K562 (cell line): ENCODE results near the gene ATRAID.
A peak's percentile ranks its signal among the peaks of the same experiment; 100 is the strongest.

ENCODE experiments used
- BRCA1 ChIP-seq, 2 experiments: fragments of 450-650 bp in 1 of 2; sonication (generic) in 1 of 2; formaldehyde crosslinking in 1 of 2; IDR thresholded peaks; 2 replicates each; pipeline versions ENCODE4 v1.5.0 to v1.6.1; 2017 to 2020; ENCODE audit warnings: mild to moderate bottlenecking in 1 of 2, missing genetic modification reagents in 1 of 2
- CHD4 ChIP-seq: fragments of 200-600 bp; sonication (generic); IDR thresholded peaks from 3 replicates; pipeline ENCODE4 v1.6.1; 2012; ENCODE audit warnings: low read depth, mild to moderate bottlenecking, mixed read lengths, low read length, inconsistent platforms; ENCODE audit not compliant: insufficient read depth, insufficient replicate concordance, poor library complexity, severe bottlenecking
- HDAC6 ChIP-seq: IDR thresholded peaks from 2 replicates; pipeline ENCODE4 v1.6.1; 2012; ENCODE audit warnings: low read depth, mild to moderate bottlenecking, control low read depth, inconsistent platforms, low read length, moderate library complexity
- HMG20B ChIP-seq: fragments of 250-450 bp; sonication (Bioruptor Pico); IDR thresholded peaks from 2 replicates; pipeline ENCODE4 v1.5.0; 2021; ENCODE audit warnings: mild to moderate bottlenecking
- PHF8 ChIP-seq: fragments of 200-600 bp; sonication (generic); IDR thresholded peaks from 2 replicates; pipeline ENCODE4 v1.6.1; 2012; ENCODE audit warnings: mixed run types, mild to moderate bottlenecking, inconsistent platforms, low read length, moderate library complexity, borderline replicate concordance
- POLR2A ChIP-seq: fragments of 450-650 bp; conservative IDR thresholded peaks from 2 replicates; pipeline ENCODE4 v1.6.1; 2016
- REST ChIP-seq, 2 experiments: fragments of 450-650 bp; formaldehyde crosslinking in 1 of 2; IDR thresholded peaks; 2 replicates each; pipeline versions ENCODE4 v1.4.0 to v1.6.1; 2014 to 2020; ENCODE audit warnings: mild to moderate bottlenecking in 2 of 2, borderline replicate concordance in 1 of 2, low read depth in 1 of 2
- TAF1 ChIP-seq: IDR thresholded peaks from 2 replicates; pipeline ENCODE4 v1.6.1; 2011; ENCODE audit warnings: mild to moderate bottlenecking, low read length, moderate library complexity; ENCODE audit not compliant: insufficient read depth, control insufficient read depth, severe bottlenecking; ENCODE audit errors: extremely low read depth
- ZBTB7A ChIP-seq: IDR thresholded peaks from 2 replicates; pipeline ENCODE4 v1.6.1; 2011; ENCODE audit warnings: low read depth, mild to moderate bottlenecking, low read length, moderate library complexity, borderline replicate concordance; ENCODE audit not compliant: control insufficient read depth
- ZZZ3 ChIP-seq: fragments of 450-650 bp; IDR thresholded peaks from 2 replicates; pipeline ENCODE4 v1.6.1; 2016; ENCODE audit warnings: antibody characterized with exemption, mild to moderate bottlenecking, moderate library complexity
- TF ChIP-seq, protein P1 (sequence below): sonication (generic); formaldehyde crosslinking; IDR thresholded peaks from 2 replicates; pipeline ENCODE4 v1.8.0; 2022; ENCODE audit warnings: mild to moderate bottlenecking, missing genetic modification reagents, borderline replicate concordance
- TF ChIP-seq, protein P2 (sequence below), 3 experiments: IDR thresholded peaks in 2 of 3; conservative IDR thresholded peaks in 1 of 3; 2 replicates each; pipeline ENCODE4 v1.5.1; 2011 to 2012; ENCODE audit warnings: low read length in 3 of 3, mild to moderate bottlenecking in 3 of 3, control low read depth in 2 of 3, improper control_type of control experiment in 1 of 3, inconsistent platforms in 1 of 3, low read depth in 1 of 3, mixed read lengths in 1 of 3, moderate library complexity in 1 of 3; ENCODE audit not compliant: insufficient read depth in 2 of 3

DNA sequence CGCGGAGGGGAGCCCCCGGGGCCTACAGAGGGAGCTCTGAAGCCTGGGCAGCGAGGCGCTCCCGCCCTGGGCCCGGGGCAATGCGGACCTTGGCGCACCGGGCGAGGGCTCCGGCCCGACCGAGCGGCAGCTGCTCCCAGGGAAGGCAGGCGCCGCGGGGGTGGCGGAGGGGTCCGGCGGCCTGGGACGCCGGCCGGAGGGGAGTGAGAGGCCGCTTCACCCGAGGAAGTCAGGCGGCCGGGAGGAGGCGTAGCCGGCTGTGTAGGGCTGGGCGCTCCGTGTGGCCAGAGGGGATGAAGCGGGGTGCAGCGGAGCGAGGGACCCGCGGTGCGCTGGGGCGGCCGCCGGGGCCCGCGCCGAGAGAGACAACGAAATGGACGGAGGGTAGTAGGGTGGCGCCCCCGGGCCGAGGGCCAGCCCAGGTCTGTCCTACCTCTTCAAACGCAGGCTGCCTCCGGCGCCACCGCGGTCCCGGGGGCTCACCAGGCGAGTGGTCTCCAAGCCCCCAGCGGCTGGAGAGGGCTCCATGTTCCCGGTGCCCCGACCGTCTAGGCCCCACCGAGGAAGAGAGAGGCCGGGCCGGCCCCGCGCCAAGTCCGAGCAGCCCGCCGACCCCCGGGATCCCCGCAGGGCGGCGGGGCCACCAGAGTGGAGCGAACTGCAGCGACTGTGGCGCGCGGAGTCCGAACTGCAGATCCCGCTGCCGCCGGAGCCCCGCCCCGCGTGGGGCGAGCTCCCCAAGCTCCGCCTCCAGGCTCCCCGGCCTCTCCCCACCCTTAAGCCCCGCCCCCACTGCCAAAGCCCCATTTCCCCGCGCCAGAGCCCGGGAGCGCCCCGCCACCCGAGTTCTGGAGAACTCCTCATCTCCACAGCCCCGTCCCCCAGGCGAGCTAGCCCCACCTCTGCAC, 50.8 kb downstream of the ATRAID start, which contains the start of gene SLC30A3:
- TF ChIP-seq HDAC6 (no peak), HMG20B (no peak), BRCA1 (IDR thresholded peaks at IDR 0.05) (no peak), BRCA1 (CRISPR knock-in tag; IDR thresholded peaks at IDR 0.05) (no peak), ZBTB7A (peak; percentile 61; the same call in 1 of the 2 replicates), TAF1 (no peak), POLR2A (no peak), REST (IDR thresholded peaks at IDR 0.05; ENCODE audit: borderline replicate concordance) (no peak), REST (CRISPR knock-in tag; IDR thresholded peaks at IDR 0.05; ENCODE audit: low read depth) (no peak), ZZZ3 (no peak), PHF8 (peak; percentile 18; the same call in 1 of the 2 replicates), CHD4 (no peak)
- TF ChIP-seq, protein P1, sequence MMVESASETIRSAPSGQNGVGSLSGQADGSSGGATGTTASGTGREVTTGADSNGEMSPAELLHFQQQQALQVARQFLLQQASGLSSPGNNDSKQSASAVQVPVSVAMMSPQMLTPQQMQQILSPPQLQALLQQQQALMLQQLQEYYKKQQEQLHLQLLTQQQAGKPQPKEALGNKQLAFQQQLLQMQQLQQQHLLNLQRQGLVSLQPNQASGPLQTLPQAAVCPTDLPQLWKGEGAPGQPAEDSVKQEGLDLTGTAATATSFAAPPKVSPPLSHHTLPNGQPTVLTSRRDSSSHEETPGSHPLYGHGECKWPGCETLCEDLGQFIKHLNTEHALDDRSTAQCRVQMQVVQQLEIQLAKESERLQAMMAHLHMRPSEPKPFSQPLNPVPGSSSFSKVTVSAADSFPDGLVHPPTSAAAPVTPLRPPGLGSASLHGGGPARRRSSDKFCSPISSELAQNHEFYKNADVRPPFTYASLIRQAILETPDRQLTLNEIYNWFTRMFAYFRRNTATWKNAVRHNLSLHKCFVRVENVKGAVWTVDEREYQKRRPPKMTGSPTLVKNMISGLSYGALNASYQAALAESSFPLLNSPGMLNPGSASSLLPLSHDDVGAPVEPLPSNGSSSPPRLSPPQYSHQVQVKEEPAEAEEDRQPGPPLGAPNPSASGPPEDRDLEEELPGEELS (CRISPR knock-in tag) = no peak
- TF ChIP-seq, protein P2, sequence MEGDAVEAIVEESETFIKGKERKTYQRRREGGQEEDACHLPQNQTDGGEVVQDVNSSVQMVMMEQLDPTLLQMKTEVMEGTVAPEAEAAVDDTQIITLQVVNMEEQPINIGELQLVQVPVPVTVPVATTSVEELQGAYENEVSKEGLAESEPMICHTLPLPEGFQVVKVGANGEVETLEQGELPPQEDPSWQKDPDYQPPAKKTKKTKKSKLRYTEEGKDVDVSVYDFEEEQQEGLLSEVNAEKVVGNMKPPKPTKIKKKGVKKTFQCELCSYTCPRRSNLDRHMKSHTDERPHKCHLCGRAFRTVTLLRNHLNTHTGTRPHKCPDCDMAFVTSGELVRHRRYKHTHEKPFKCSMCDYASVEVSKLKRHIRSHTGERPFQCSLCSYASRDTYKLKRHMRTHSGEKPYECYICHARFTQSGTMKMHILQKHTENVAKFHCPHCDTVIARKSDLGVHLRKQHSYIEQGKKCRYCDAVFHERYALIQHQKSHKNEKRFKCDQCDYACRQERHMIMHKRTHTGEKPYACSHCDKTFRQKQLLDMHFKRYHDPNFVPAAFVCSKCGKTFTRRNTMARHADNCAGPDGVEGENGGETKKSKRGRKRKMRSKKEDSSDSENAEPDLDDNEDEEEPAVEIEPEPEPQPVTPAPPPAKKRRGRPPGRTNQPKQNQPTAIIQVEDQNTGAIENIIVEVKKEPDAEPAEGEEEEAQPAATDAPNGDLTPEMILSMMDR (IDR thresholded peaks at IDR 0.05 in 2 of 3, conservative IDR thresholded peaks at IDR 0.05 in 1 of 3; ENCODE audit: insufficient read depth in 2 of 3, low read depth in 1 of 3, low read length in 3 of 3) = peak in 2 of 3 experiments; percentile 15 to 64; a peak in 2 of 6 replicates
